ENCODE data around the gene CTRB2. TPM values are rescaled to one million over a fixed set of nuclear protein-coding genes. Genes with fewer than 3 reads are reported as not detected.

The CTRB2 gene
- total RNA-seq, 1 donor from 2014 or later, result not detected

DNA sequence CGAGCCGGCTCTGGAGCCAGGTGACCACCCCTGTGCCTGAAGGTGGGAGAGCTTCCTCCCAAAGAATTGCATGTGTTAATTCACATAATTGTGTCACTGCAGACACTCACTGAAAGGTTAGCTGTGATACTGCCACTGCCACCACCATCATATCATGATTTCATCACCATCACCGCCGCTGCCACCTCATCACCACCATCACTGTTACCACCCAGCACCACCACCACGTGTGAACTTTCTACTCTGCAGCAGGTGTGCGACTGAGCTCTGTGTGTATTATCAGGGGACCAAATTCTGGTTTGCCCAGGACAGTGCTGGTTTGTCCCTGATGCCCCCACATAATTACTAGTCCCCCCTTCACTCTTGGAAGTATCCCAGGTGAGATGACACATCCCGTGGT, 29.3 kb upstream of the CTRB2 start:
- H3K27ac Mint-ChIP-seq (ENCODE audit: unreplicated experiment), result no peak overlapping the region
- H3K27me3 Mint-ChIP-seq (ENCODE audit: low read depth), result no peaks in the 10 kb centered on the region
- peaks cover 7% of the 10 kb centered on the region for H3K36me3 Mint-ChIP-seq (ENCODE audit: low read depth)
- DNase-seq (ENCODE audit: low read depth, low spot score), result no peak
- no peaks in the 10 kb centered on the region for H3K9me3 Mint-ChIP-seq
- H3K4me3 Mint-ChIP-seq, result peak overlapping the region; percentile 41
- TF ChIP-seq, protein P1, sequence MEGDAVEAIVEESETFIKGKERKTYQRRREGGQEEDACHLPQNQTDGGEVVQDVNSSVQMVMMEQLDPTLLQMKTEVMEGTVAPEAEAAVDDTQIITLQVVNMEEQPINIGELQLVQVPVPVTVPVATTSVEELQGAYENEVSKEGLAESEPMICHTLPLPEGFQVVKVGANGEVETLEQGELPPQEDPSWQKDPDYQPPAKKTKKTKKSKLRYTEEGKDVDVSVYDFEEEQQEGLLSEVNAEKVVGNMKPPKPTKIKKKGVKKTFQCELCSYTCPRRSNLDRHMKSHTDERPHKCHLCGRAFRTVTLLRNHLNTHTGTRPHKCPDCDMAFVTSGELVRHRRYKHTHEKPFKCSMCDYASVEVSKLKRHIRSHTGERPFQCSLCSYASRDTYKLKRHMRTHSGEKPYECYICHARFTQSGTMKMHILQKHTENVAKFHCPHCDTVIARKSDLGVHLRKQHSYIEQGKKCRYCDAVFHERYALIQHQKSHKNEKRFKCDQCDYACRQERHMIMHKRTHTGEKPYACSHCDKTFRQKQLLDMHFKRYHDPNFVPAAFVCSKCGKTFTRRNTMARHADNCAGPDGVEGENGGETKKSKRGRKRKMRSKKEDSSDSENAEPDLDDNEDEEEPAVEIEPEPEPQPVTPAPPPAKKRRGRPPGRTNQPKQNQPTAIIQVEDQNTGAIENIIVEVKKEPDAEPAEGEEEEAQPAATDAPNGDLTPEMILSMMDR (conservative IDR thresholded peaks at IDR 0.05), result no peak
- peaks cover 39% of the 10 kb centered on the region for H3K4me1 Mint-ChIP-seq

DNA sequence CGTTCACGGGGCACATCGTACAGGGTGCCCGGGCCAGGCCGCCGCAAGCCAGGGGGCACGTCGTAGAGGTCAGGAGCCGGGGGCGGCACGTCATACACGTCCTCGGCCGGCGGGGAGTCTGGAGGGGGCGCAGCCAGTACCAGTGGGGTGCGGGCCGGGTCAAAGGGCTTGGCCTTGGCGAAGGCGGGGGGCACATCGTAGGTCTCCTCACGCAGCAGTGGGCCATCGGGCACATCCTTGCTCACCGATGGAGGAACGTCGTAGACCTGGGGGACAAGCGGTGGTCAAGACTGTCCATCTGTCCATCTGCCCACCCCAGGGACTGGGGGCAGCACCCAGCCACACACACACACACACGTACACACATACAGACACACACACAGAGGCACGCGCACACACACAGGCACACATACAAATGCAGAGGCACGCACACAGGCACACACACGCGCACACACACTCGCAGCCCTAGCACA, 28.8 kb upstream of the CTRB2 start:
- H3K27me3 Mint-ChIP-seq (ENCODE audit: low read depth), result no peaks in the 10 kb centered on the region
- no peak for DNase-seq (ENCODE audit: low read depth, low spot score)
- no peak overlapping the region for H3K4me3 Mint-ChIP-seq
- peaks cover 7% of the 10 kb centered on the region for H3K36me3 Mint-ChIP-seq (ENCODE audit: low read depth)
- H3K9me3 Mint-ChIP-seq, result no peaks in the 10 kb centered on the region
- peaks cover 34% of the 10 kb centered on the region for H3K4me1 Mint-ChIP-seq
- no peak overlapping the region for H3K27ac Mint-ChIP-seq (ENCODE audit: unreplicated experiment)
- TF ChIP-seq, protein P1 (conservative IDR thresholded peaks at IDR 0.05), result no peak

DNA sequence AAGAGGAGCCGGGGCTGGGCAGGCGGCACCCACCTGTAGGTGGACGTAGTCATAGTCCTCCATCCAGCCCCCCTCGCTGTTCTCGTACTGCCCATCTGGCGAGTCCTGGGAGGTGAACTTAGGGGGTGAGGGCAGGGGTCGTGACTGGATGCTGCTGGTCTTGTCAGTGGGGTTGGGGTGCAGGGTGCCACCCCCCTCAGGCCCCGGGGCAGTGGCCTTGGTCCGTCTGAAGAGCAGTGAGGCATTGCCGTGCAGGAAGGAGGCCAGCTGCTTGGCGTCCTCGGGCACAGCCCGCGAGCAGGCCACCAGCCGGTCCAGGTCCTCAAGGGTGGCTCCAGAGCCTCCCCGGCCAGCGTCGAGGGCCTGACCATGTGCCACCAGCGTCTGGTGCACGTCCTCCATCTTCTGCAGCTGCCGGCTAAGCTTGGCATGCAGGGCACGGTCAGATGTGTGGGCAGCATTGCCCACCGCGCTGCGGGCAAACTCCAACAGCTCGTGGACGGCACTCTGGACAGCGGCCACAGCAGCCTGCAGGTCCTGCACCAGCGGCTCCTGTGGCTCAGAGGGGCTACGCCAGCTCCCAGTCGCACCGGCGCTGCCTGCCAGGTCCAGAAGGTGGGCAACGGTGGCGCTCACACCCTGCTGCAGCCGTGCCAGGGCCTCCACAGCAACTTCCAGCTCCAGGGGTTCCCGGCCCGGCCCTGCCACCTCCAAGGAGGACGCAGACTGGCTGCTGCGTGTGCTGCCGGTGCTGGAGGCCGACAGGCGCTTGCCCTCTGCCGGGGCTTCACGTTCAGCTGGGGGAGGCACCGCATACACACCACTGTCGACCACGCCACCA, 28.1 kb upstream of the CTRB2 start:
- Mint-ChIP-seq H3K9me3 (no peaks in the 10 kb centered on the region), H3K4me1 (peaks cover 32% of the 10 kb centered on the region), H3K27ac (ENCODE audit: unreplicated experiment) (no peak overlapping the region), H3K27me3 (ENCODE audit: low read depth) (peaks cover 3% of the 10 kb centered on the region), H3K36me3 (ENCODE audit: low read depth) (peaks cover 7% of the 10 kb centered on the region), H3K4me3 (no peak overlapping the region)
- TF ChIP-seq, protein P1 (conservative IDR thresholded peaks at IDR 0.05), result no peak
- no peak for DNase-seq (ENCODE audit: low read depth, low spot score)

DNA sequence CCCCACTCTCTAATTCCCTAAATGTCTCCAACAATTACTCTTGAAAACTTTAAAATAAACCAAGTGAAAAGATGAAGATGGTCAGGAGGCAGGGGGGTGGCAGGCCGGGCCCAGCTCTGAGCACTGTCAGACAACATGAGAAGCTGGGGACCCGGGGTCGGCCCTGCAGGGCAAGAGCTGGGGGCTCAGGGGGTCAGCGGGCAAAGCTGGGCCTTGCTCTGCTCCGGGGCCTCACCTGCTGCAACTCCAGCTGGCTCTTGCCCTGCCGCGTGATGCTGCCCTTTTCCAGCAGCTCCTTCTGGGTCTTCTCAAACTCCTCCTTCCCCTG, 26.6 kb upstream of the CTRB2 start:
- TF ChIP-seq, protein P1 (conservative IDR thresholded peaks at IDR 0.05), result no peak
- H3K4me3 Mint-ChIP-seq, result no peak overlapping the region
- no peaks in the 10 kb centered on the region for H3K9me3 Mint-ChIP-seq
- peaks cover 24% of the 10 kb centered on the region for H3K4me1 Mint-ChIP-seq
- peaks cover 7% of the 10 kb centered on the region for H3K36me3 Mint-ChIP-seq (ENCODE audit: low read depth)
- peak overlapping the region; percentile 90 for H3K27ac Mint-ChIP-seq (ENCODE audit: unreplicated experiment)
- H3K27me3 Mint-ChIP-seq (ENCODE audit: low read depth), result peaks cover 3% of the 10 kb centered on the region
- no peak for DNase-seq (ENCODE audit: low read depth, low spot score)

DNA sequence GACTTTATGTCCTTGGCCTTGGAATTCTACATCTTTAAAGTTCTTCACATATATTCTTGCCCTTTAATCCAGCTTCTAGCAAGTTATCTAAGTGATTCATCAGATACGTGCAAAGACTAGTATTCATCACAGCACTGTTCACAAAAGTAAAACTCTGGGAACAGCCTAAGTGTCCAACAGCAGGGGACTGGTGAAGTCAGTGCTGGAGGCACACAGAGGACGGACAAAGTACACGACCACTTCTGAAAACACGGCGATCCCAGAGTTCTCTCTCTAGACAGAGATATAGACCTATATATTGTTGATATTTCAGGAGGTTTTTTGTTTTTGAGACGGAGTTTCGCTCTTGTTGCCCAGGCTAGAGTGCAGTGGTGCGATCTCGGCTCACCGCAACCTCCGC, 24.6 kb upstream of the CTRB2 start:
- H3K27ac Mint-ChIP-seq (ENCODE audit: unreplicated experiment), result no peak overlapping the region
- H3K4me3 Mint-ChIP-seq, result no peak overlapping the region
- peaks cover 7% of the 10 kb centered on the region for H3K36me3 Mint-ChIP-seq (ENCODE audit: low read depth)
- TF ChIP-seq, protein P1 (conservative IDR thresholded peaks at IDR 0.05), result no peak
- peaks cover 16% of the 10 kb centered on the region for H3K4me1 Mint-ChIP-seq
- no peak for DNase-seq (ENCODE audit: low read depth, low spot score)
- no peaks in the 10 kb centered on the region for H3K9me3 Mint-ChIP-seq
- H3K27me3 Mint-ChIP-seq (ENCODE audit: low read depth), result peaks cover 3% of the 10 kb centered on the region
